Fibroblast of skin of left biceps (primary cell): ENCODE results near the gene RAPGEF1.

Experiments used
- DNase-seq, 2 experiments: peaks; one replicate each; pipeline ENCODE4 v3.0.0-alpha.2; 2013; ENCODE audit warnings: low read depth in 2 of 2

Gene RAPGEF1

DNA sequence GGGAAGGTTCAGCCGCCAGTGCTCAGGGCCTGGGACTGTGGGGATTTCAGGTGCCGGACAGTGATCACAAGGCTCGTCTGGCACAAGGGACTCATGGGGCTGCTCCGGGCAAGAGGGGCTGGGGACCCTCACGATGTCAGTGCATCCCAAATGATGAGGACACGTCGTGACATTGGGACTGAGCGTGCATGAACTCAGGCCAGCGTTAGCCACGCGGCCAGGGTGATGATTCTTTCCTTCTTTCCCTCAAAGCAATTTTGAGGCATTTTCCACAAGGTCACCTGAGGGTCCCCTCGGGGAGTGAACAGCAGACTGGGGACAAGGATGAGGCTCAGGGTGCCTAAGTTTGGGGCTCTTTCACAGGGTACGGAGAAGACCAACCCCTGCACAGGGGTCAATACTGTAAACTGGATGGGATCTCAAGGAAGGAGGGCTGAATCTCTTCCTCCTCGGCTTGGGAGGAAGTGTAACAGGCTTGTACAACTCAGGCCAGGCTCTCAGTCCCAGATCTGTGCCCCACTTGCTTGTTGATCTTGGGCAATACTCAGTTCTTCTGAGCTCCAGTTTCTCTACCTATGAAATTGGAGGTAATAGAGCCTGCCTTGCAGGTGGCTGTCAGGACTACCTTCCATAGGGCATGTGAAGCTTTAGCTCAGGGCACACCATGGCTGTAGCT, 116.1 kb downstream of the RAPGEF1 start:
- no peak for DNase-seq

- no peak for DNase-seq
Observed at GRCh38 chr9:131622523-131622922, 117.4 kb downstream of the RAPGEF1 start.

DNA sequence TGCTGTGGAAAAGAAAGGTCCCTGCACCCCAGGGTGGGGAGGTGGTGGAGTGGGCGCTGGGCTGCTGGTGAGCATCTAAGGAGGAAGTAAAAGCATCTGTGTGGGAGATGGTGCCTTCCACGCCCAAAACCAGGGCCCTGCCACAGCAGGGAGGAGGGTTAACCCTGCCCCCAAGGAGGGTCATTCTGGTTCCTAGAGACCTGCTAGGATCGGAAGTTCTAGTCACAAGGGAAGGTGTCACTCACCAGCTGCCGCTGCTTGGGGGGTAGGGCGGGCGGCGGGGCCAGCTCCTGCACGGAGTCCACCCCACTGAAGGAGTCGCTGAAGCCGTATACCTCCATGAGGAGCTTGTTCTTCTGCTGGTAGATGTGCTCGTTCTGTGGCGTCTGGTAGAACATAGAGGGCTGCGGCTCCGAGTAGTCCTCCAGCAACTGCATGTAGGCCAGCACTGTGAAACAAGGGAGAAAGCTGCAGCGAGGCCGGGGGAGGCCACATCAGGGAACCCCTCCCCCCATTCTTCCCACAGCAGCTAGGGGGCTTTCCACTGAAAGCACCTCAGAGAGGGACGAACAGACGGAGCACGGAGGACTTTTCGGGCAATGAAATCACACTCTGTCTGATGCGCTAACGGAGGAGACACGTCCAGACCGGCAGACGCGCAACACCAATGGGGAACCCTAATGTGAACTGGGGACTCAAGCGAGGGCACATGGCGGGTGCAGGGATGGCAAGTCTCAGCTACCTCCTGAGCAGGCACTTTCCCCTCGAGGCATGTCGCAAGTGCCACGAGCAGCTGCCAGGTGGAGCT, 118.1 kb downstream of the RAPGEF1 start:
- DNase-seq = no peak

GRCh38 chr9:131620764-131621520, 118.9 kb downstream of the RAPGEF1 start:
- DNase-seq = no peak

- DNase-seq = no peak
Observed at GRCh38 chr9:131619680-131620079, 120.2 kb downstream of the RAPGEF1 start.

DNA sequence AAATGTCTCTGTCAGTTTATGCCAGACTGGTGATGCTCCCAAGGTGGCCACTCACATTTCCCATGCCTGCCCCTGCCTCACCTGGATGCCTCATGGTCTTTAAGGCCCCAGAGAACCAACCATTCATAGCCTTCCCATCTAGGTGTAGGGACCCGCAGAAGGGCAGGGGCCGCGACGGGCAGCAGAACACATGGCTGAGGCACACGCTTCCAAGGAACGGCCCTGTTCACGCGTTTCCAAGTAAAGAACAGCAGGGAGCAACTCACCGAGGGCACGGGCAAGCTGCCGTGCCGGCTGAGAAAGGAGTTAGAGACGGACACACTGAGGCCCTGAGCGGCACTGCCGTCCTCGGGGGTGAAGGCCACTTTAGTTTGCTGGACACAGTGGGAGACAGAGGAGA, 121.1 kb downstream of the RAPGEF1 start:
- no peak for DNase-seq

DNA sequence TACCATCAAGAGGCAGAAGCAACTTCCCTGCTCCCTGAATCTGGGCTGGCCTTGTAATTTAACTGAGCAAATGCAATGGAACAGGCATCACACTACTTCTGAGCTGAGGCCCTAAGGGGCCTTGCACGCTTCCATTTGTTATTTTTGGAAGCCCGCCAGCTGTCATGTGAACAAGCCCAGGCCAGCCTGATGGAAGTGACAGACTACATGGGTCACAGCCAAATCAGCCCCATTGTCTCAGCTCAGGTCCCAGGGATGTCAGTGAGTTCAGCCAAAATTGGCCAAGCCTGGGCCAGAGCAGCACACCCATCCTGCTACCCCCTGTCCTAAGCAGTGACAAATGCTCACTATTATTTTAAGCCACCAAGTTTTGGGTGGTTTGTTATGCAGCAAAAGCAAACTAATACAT, 121.8 kb downstream of the RAPGEF1 start:
- DNase-seq = no peak

GRCh38 chr9:131617611-131618010, 122.3 kb downstream of the RAPGEF1 start:
- no peak for DNase-seq

- DNase-seq = no peak
Observed at GRCh38 chr9:131616983-131617604, 122.8 kb downstream of the RAPGEF1 start.

DNA sequence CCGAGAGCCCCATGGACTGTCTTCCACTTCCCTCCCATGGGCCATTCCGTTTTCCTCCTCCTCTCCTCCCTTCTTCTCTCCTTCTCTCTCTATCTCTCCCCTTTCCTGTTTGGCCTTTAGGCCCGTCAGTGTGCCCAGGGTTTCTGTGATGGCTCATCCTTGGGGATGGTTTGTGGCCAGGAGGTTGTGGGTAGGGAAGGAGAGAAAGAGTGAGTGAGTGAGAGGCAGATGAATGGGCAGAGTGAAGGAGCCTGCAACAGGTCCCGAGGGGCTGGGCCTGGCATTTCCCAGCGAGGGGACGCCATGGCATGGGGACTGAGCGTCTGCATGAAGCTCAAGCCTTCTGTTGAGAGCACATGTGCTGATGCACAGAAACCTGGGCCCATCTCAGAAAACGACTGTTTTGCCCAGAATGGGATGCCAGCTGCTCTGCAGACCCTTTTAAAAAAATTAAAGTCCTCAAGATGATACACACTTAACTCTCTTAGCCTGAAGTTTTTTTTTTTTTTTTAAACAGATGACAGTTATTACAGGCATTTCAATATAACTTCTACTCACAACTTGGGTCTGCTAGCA, 125.4 kb downstream of the RAPGEF1 start:
- DNase-seq = no peak

DNA sequence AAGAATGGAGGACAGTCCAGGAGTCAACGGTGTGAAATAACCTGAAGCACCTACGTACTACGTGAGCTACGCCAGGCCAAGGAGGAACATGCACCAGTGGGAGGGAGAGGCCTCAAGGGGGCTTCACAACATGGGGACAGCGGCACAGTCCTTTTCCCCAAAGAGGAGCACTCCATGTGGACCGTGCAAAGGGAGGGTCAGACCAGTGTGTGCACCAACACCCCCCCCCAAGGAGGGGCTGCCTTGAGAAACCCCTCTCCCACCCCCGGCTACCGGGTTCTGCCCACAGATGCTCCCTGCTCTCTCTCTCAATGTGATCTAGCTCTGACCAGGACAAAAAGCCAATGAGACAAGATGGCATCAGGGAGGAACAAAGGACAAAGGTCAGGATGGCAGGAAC, 126.0 kb downstream of the RAPGEF1 start:
- DNase-seq = no peak

DNA sequence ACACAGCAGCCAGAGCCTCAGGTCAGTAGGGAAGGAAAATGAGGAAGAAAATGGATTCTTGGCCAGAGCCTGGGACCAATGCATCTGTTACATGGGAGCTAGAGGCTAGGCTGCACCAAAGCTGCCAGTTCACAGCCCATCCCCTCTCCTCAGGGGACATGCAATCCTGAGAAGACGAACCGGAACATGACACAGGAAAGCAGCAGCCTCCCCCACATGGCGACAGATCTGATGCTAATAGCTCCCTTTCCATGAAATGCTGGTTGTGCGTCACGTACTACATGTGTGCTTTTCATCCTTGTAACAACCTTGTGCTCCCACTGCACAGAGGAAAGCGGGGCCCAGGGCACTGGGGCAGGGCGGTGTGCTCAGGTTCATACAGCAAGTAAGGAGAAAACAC, 127.0 kb downstream of the RAPGEF1 start:
- no peak for DNase-seq

GRCh38 chr9:131611586-131612315, 128.1 kb downstream of the RAPGEF1 start:
- DNase-seq = no peak

GRCh38 chr9:131610231-131610761, 129.6 kb downstream of the RAPGEF1 start:
- peak; percentile 49 to 50 for DNase-seq

DNA sequence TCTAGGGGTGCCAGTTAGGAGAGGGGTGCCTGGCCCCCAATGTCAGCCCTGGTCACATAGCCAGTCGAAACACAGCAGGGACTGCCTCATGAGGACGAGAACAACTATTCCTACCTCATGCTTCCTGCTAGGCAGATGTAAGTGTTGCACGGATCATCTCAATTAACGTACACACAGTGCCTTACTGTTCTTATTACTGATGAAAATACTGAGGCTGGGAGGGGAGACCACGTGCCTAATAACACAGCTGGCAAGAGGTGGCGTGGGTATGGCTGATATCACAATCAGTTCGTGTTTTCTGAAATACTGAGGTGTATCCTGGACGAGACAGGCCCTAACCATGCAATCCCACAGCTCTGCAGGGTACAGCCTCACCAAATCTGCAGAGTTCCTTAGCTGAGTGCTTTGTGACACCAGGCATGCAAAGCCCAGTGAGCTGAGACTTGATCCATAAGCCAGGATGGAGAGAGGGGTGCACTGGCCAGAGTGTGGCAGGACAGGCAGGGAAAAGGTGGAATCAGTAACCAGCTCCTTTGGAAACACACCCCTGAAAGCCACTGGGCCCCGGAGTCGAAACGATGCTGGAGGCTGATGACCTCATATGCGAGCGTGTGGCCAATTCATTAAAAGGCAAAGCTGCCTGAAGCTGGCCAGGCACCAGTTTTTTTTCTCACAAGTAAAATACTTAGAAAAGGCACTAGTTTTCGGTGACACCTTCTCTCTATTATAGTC, 130.6 kb downstream of the RAPGEF1 start:
- peak in 1 of 2 experiments; percentile 27 for DNase-seq

DNA sequence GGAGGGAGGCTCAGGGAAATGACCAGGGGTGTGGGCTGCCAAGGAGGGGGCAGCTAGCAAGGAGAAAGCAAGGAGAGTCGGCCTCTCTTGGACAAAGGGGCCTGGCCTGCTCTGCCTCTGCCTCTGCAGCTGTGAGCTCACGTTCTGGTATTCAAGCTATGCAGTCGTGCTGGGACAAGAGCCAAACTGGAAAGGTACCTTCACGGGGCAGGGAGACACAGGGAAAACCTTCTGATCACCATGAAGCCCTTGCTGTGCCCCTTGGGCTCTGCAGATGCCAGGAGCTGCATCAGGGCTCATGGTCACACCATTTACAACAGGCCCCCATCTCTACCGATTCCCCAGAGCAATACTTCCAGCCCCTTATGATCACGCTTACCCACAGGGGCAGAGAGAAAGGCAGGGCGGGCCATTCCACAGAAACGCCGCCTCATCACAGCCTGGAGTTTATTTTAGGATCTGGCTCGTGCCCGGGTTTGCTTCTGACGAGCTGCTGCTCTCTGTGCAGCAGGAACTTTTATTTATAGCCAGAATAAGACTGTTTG, 131.3 kb downstream of the RAPGEF1 start:
- DNase-seq = peak; percentile 76 to 78

DNA sequence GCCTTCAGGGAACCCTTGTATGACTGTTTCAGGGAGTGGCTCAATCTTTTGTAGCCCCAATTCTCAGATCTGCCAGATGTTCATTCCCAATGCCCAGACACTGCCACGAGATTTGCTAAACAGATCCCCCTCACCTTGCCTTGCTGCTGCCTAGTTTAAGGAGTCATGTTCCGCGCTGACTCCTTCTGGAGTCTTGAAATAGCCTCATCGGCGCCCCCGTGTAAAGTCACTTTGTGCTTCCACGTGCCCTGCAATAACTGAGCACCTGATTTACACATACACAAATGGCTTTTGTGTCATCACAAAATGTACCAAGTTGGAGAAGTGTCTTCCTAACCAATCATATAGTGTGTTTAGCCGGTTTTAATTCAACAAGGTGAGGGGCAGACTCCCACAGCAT, 132.3 kb downstream of the RAPGEF1 start:
- no peak for DNase-seq

GRCh38 chr9:131606896-131607567, 132.8 kb downstream of the RAPGEF1 start:
- no peak for DNase-seq
